COLO668 (cell line): ENCODE data around the gene LRRD1.
"Not testable (repeated sequence)": the region's sequence is repeated elsewhere in the genome, so short reads cannot be mapped to it uniquely, and the experiment has no call there.

Experiments used
- DNase-seq: peaks from one replicate; lab custom pipeline; 2025; ENCODE audit not compliant: unreplicated experiment; lab: John Stamatoyannopoulos, UW

Gene LRRD1

GRCh38 chr7:92178928-92179924, at the start of gene LRRD1:
TSS of gene LRRD1 (minus strand) at chr7:92179142. CDS start at chr7:92165202, 13,940 bp downstream.
- DNase-seq, result peak; percentile 88

- no peak for DNase-seq
Observed at GRCh38 chr7:92228742-92229141, 49.8 kb upstream of the LRRD1 start.

- DNase-seq, result no peak
Observed at GRCh38 chr7:92228100-92228499, 49.2 kb upstream of the LRRD1 start.

GRCh38 chr7:92226981-92227380, 48.0 kb upstream of the LRRD1 start:
- no peak for DNase-seq

GRCh38 chr7:92221766-92222165, 42.8 kb upstream of the LRRD1 start:
- no peak for DNase-seq

GRCh38 chr7:92206672-92207071, 27.7 kb upstream of the LRRD1 start:
- DNase-seq, result no peak

GRCh38 chr7:92205987-92206386, 27.0 kb upstream of the LRRD1 start:
- no peak for DNase-seq

GRCh38 chr7:92200791-92201190, 21.8 kb upstream of the LRRD1 start:
- no peak for DNase-seq

GRCh38 chr7:92192326-92192725, 13.4 kb upstream of the LRRD1 start:
- no peak for DNase-seq

GRCh38 chr7:92189246-92189645, 10.3 kb upstream of the LRRD1 start:
- DNase-seq, result not testable (repeated sequence)

- not testable (repeated sequence) for DNase-seq
Observed at GRCh38 chr7:92184294-92184693, 5.4 kb upstream of the LRRD1 start.

GRCh38 chr7:92177362-92177761, 1.6 kb downstream of the LRRD1 start:
- DNase-seq, result no peak

- DNase-seq, result not testable (repeated sequence)
Observed at GRCh38 chr7:92169529-92169928, 9.4 kb downstream of the LRRD1 start.

- no peak for DNase-seq
Observed at GRCh38 chr7:92161271-92161670, 17.7 kb downstream of the LRRD1 start.

- DNase-seq, result no peak
Observed at GRCh38 chr7:92158660-92159575, 20.0 kb downstream of the LRRD1 start.

- no peak for DNase-seq
Observed at GRCh38 chr7:92156990-92157389, 22.0 kb downstream of the LRRD1 start.

GRCh38 chr7:92155108-92155739, 23.7 kb downstream of the LRRD1 start:
- no peak for DNase-seq

- DNase-seq, result no peak
Observed at GRCh38 chr7:92150450-92151017, 28.4 kb downstream of the LRRD1 start.

GRCh38 chr7:92149736-92150239, 29.2 kb downstream of the LRRD1 start:
- no peak for DNase-seq

- DNase-seq, result not testable (repeated sequence)
Observed at GRCh38 chr7:92143192-92143880, 35.6 kb downstream of the LRRD1 start.
